Stomach (tissue), 4 donors: ENCODE results near the gene UBE2O.

Source experiments
- POLR2A ChIP-seq, 4 donors: fragments of 450-650 bp; IDR thresholded peaks; one replicate each; pipeline ENCODE4 v1.6.1; 2016; ENCODE audit warnings: antibody characterized with exemption in 4 of 4, control low read depth in 2 of 4, mild to moderate bottlenecking in 1 of 4, moderate library complexity in 1 of 4
- POLR2AphosphoS5 ChIP-seq, 3 donors: sonication (generic); formaldehyde crosslinking; IDR thresholded peaks; one replicate each; pipeline ENCODE4 v1.6.1; 2016; ENCODE audit warnings: antibody characterized with exemption in 3 of 3
- TF ChIP-seq, protein P1 (sequence below), 7 experiments: fragments of 450-650 bp in 4 of 7; fragments of 200-600 bp in 3 of 7; sonication (generic) in 3 of 7; IDR thresholded peaks; one replicate each; pipeline ENCODE4 v1.5.1; 2016 to 2019; ENCODE audit warnings: antibody characterized with exemption in 7 of 7, control low read depth in 2 of 7, mild to moderate bottlenecking in 1 of 7

DNA sequence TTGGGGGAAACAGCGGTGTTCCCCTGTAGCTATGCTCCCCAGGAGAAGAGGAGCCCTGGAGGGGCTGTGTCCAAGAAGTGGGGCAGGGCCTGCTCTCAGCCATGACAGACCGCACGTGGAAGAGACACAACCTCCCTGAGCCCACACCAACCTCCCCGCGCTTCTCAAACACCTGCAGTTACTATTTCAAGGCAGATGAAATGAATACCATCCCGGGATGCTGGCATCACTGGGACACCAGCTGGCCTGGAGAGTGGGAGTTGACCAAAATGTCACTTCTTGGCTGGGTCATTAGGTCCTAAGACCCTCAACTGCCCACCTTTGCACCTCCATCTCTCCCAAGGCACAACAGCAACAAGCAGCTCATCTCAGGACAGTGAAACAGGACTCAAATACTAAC is 36.5 kb downstream of the UBE2O start:
- TF ChIP-seq, protein P1, sequence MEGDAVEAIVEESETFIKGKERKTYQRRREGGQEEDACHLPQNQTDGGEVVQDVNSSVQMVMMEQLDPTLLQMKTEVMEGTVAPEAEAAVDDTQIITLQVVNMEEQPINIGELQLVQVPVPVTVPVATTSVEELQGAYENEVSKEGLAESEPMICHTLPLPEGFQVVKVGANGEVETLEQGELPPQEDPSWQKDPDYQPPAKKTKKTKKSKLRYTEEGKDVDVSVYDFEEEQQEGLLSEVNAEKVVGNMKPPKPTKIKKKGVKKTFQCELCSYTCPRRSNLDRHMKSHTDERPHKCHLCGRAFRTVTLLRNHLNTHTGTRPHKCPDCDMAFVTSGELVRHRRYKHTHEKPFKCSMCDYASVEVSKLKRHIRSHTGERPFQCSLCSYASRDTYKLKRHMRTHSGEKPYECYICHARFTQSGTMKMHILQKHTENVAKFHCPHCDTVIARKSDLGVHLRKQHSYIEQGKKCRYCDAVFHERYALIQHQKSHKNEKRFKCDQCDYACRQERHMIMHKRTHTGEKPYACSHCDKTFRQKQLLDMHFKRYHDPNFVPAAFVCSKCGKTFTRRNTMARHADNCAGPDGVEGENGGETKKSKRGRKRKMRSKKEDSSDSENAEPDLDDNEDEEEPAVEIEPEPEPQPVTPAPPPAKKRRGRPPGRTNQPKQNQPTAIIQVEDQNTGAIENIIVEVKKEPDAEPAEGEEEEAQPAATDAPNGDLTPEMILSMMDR (IDR thresholded peaks at IDR 0.05), result no peak
- TF ChIP-seq POLR2AphosphoS5 (IDR thresholded peaks at IDR 0.05), result no peak
- no peak for TF ChIP-seq POLR2A (IDR thresholded peaks at IDR 0.05)
